ENCODE data around the gene SVOP. TPM values are rescaled to one million over a fixed set of nuclear protein-coding genes. Genes with fewer than 3 reads are reported as not detected.

The SVOP gene
- polyA plus RNA-seq, 3 donors = not detected

GRCh38 chr12:108973629-108974152 lies 47.2 kb downstream of the SVOP start:
- H3K9ac ChIP-seq (ENCODE audit: insufficient read depth, low read length, poor library complexity, severe bottlenecking) = no peak overlapping the region
- H3K27ac Mint-ChIP-seq = no peak overlapping the region
- no peaks in the 10 kb centered on the region for H3K9me3 ChIP-seq (replicated peaks in 1 of 2; ENCODE audit: control insufficient read depth in 1 of 2, insufficient read depth in 1 of 2, low read length in 2 of 2)
- no peaks in the 10 kb centered on the region for H3K4me1 ChIP-seq (ENCODE audit: control insufficient read depth in 1 of 2, insufficient read depth in 2 of 2, low read length in 2 of 2)
- no peaks in the 10 kb centered on the region for H3K79me2 ChIP-seq (ENCODE audit: insufficient read depth, low read length)
- peaks cover 0 to 3% of the 10 kb centered on the region in 2 donors for H3K27me3 ChIP-seq (ENCODE audit: control insufficient read depth in 2 of 2, insufficient read depth in 2 of 2, low read length in 2 of 2)
- no peak overlapping the region for H3K27ac ChIP-seq (ENCODE audit: low read depth in 1 of 2, low read length in 2 of 2)
- H3K4me3 Mint-ChIP-seq = no peak overlapping the region
- TF ChIP-seq CTCF (IDR thresholded peaks at IDR 0.05) = no peak
- H3K27me3 Mint-ChIP-seq (ENCODE audit: low read depth in 3 of 3) = peaks cover 3 to 7% (median 6%) of the 10 kb centered on the region in 3 donors
- no peaks in the 10 kb centered on the region for H3K36me3 ChIP-seq (replicated peaks in 1 of 2; ENCODE audit: control insufficient read depth in 1 of 2, insufficient read depth in 2 of 2, low read length in 2 of 2)
- intact Hi-C loops (cut with micrococcal nuclease) = no loop called here
- H3K4me2 ChIP-seq (replicated peaks; ENCODE audit: extremely low read depth, low read length, poor library complexity, severe bottlenecking) = no peak overlapping the region
- no peak overlapping the region for H3K4me3 ChIP-seq (replicated peaks in 1 of 3; ENCODE audit: low read depth in 2 of 3, low read length in 3 of 3)
- WGBS (ENCODE audit: insufficient coverage) = 50% methylated on average over 2 of the region's 4 CpGs
- H3K36me3 Mint-ChIP-seq = no peaks in the 10 kb centered on the region
- peaks cover 1% of the 10 kb centered on the region for H3K4me1 Mint-ChIP-seq
- H3K9me3 Mint-ChIP-seq = no peaks in the 10 kb centered on the region
- no peak for DNase-seq
- no peak overlapping the region for H2AFZ ChIP-seq (ENCODE audit: insufficient read depth, low read depth, low read length, poor library complexity, severe bottlenecking)
- no peaks in the 10 kb centered on the region for H4K20me1 ChIP-seq (ENCODE audit: insufficient read depth, low read length)

GRCh38 chr12:108972358-108972757 lies 48.5 kb downstream of the SVOP start:
- no peak overlapping the region for H3K4me2 ChIP-seq (replicated peaks; ENCODE audit: extremely low read depth, low read length, poor library complexity, severe bottlenecking)
- peaks cover 3 to 7% (median 6%) of the 10 kb centered on the region in 3 donors for H3K27me3 Mint-ChIP-seq (ENCODE audit: low read depth in 3 of 3)
- no peaks in the 10 kb centered on the region for H3K27me3 ChIP-seq (ENCODE audit: control insufficient read depth in 2 of 2, insufficient read depth in 2 of 2, low read length in 2 of 2)
- no peaks in the 10 kb centered on the region for H3K4me1 ChIP-seq (ENCODE audit: control insufficient read depth in 1 of 2, insufficient read depth in 2 of 2, low read length in 2 of 2)
- no peaks in the 10 kb centered on the region for H4K20me1 ChIP-seq (ENCODE audit: insufficient read depth, low read length)
- no peaks in the 10 kb centered on the region for H3K36me3 Mint-ChIP-seq
- WGBS (ENCODE audit: insufficient coverage) = no CpG with 5 or more reads among the region's 9 CpGs
- peaks cover 1% of the 10 kb centered on the region for H3K4me1 Mint-ChIP-seq
- intact Hi-C loops (cut with micrococcal nuclease) = no loop called here
- H3K4me3 Mint-ChIP-seq = no peak overlapping the region
- no peak overlapping the region for H3K4me3 ChIP-seq (replicated peaks in 1 of 3; ENCODE audit: low read depth in 2 of 3, low read length in 3 of 3)
- no peaks in the 10 kb centered on the region for H3K9me3 Mint-ChIP-seq
- no peaks in the 10 kb centered on the region for H3K79me2 ChIP-seq (ENCODE audit: insufficient read depth, low read length)
- H3K27ac Mint-ChIP-seq = no peak overlapping the region
- DNase-seq = peak in 2 of 3 donors; percentile 10 to 25
- no peak for TF ChIP-seq CTCF (IDR thresholded peaks at IDR 0.05)
- no peak overlapping the region for H2AFZ ChIP-seq (ENCODE audit: insufficient read depth, low read depth, low read length, poor library complexity, severe bottlenecking)
- H3K36me3 ChIP-seq (replicated peaks in 1 of 2; ENCODE audit: control insufficient read depth in 1 of 2, insufficient read depth in 2 of 2, low read length in 2 of 2) = no peaks in the 10 kb centered on the region
- H3K27ac ChIP-seq (ENCODE audit: low read depth in 1 of 2, low read length in 2 of 2) = no peak overlapping the region
- H3K9me3 ChIP-seq (replicated peaks in 1 of 2; ENCODE audit: control insufficient read depth in 1 of 2, insufficient read depth in 1 of 2, low read length in 2 of 2) = no peaks in the 10 kb centered on the region
- no peak overlapping the region for H3K9ac ChIP-seq (ENCODE audit: insufficient read depth, low read length, poor library complexity, severe bottlenecking)

All from CD14-positive monocyte (primary cell).